Endodermal cell (in vitro differentiated cells): ENCODE measurements around the gene INF2. TPM values are rescaled to one million over a fixed set of nuclear protein-coding genes. Genes with fewer than 3 reads are reported as not detected.

Experiments
- DNase-seq: peaks from one replicate; pipeline ENCODE4 v3.0.0-alpha.2; 2017
- H3K27ac ChIP-seq: 2 replicates; pipeline ENCODE4 v1.5.1; 2013; ENCODE audit warnings: mild to moderate bottlenecking, low read depth, low read length, moderate library complexity
- H3K27me3 ChIP-seq: 2 replicates; pipeline ENCODE4 v1.6.1; 2013; ENCODE audit warnings: mild to moderate bottlenecking, low read length, moderate library complexity; ENCODE audit not compliant: insufficient read depth, control insufficient read depth, poor library complexity, severe bottlenecking
- H3K36me3 ChIP-seq: 2 replicates; pipeline ENCODE4 v1.7.0; 2013; ENCODE audit warnings: mild to moderate bottlenecking, low read length, moderate library complexity; ENCODE audit not compliant: control insufficient read depth, insufficient read depth
- H3K4me1 ChIP-seq: one replicate; pipeline ENCODE4 v1.7.0; 2013; ENCODE audit warnings: low read length; ENCODE audit not compliant: control insufficient read depth, insufficient read depth
- H3K4me3 ChIP-seq: 2 replicates; pipeline ENCODE4 v1.5.1; 2013; ENCODE audit warnings: mild to moderate bottlenecking, low read length, moderate library complexity
- H3K9ac ChIP-seq: 2 replicates; pipeline ENCODE4 v1.6.1; 2013; ENCODE audit warnings: mild to moderate bottlenecking, low read length, moderate library complexity; ENCODE audit not compliant: poor library complexity, severe bottlenecking; ENCODE audit errors: extremely low read depth
- H3K9me3 ChIP-seq: 2 replicates; pipeline ENCODE4 v1.6.1; 2013; ENCODE audit warnings: mild to moderate bottlenecking, low read length, moderate library complexity; ENCODE audit not compliant: control insufficient read depth
- H3K27ac Mint-ChIP-seq: 2 replicates; pipeline ENCODE4 v1.8.0; 2020; ENCODE audit warnings: mixed read lengths
- H3K27me3 Mint-ChIP-seq: 2 replicates; pipeline ENCODE4 v1.8.0; 2021; ENCODE audit warnings: mild to moderate bottlenecking, mixed read lengths; ENCODE audit not compliant: insufficient read depth
- H3K36me3 Mint-ChIP-seq: 2 replicates; pipeline ENCODE4 v1.8.0; 2020; ENCODE audit warnings: low read depth, mixed read lengths
- H3K4me1 Mint-ChIP-seq: 2 replicates; pipeline ENCODE4 v1.8.0; 2020; ENCODE audit warnings: mixed read lengths
- H3K4me3 Mint-ChIP-seq: 2 replicates; pipeline ENCODE4 v1.8.0; 2020; ENCODE audit warnings: mild to moderate bottlenecking, moderate library complexity, mixed read lengths
- H3K9me3 Mint-ChIP-seq: 2 replicates; pipeline ENCODE4 v1.8.0; 2020; ENCODE audit warnings: mild to moderate bottlenecking, mixed read lengths
- WGBS, 2 experiments: methylation state at CpG; one replicate each; pipeline versions ENCODE4 v1.1.5 to v1.1.7; 2013; ENCODE audit warnings: missing lambda C conversion rate in 2 of 2, mixed read lengths in 1 of 2; ENCODE audit not compliant: insufficient coverage in 1 of 2, insufficient read length in 1 of 2; 5-methylcytosine and 5-hydroxymethylcytosine counted together
- total RNA-seq, 2 donors: library from RNA; stranded (reverse); fragmentation: NEBNext Ultra II Directional in 1 of 2; extraction: Animal tissue kit (Norgen Biotek cat#: 25700) in 1 of 2; gene quantifications; 2 replicates in 1 of 2; 3 replicates in 1 of 2; pipeline ENCODE4 v1.2.1, GENCODE V29; 2021
- TF ChIP-seq, protein P1 (sequence below): fragments of 200-600 bp; sonication (generic); conservative IDR thresholded peaks from 2 replicates; pipeline ENCODE4 v1.5.0; 2021; ENCODE audit warnings: antibody characterized with exemption, mild to moderate bottlenecking

Gene INF2
- total RNA-seq, 2 donors from 2014 or later = 99.7 to 114 TPM

DNA sequence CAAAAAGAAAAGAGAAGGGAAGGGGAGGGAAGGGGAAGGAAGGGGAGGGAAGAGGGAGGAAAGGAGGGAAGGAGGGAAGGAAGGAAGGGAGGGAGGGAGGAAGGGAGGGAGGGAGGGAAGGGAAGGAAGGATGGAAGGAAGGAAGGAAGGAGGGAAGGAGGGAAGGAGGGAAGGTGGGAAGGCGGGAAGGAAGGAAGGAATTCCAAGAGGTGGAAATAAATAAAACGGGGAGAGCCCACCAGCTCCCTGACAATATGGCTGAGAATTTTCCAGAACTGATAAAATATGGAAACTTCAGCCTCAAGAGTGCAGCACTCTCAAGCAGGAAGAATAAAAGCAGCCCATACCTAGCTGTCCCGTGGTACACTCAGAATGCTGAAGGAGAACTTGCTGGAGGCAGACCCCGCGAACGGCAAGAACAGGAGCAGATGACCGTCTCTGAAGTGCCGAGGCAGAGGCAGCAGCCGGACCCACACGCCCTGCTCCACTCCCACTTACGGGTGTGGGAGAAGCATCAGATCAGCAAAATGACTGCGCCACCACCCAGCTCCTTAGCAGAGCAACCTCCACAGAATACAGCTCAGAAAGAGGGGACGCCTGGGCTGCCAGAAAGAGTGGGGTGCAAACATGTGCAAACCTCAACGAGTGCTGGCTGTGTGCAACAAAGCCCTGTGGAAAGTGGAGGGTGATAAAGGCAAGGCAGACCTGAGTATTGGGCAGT, 34.1 kb upstream of the INF2 start:
- Mint-ChIP-seq H3K4me1 (no peaks in the 10 kb centered on the region), H3K27ac (no peak overlapping the region), H3K36me3 (peaks cover 6% of the 10 kb centered on the region), H3K9me3 (peaks cover 35% of the 10 kb centered on the region), H3K27me3 (peaks cover 42% of the 10 kb centered on the region), H3K4me3 (no peak overlapping the region)
- DNase-seq = no peak
- TF ChIP-seq, protein P1, sequence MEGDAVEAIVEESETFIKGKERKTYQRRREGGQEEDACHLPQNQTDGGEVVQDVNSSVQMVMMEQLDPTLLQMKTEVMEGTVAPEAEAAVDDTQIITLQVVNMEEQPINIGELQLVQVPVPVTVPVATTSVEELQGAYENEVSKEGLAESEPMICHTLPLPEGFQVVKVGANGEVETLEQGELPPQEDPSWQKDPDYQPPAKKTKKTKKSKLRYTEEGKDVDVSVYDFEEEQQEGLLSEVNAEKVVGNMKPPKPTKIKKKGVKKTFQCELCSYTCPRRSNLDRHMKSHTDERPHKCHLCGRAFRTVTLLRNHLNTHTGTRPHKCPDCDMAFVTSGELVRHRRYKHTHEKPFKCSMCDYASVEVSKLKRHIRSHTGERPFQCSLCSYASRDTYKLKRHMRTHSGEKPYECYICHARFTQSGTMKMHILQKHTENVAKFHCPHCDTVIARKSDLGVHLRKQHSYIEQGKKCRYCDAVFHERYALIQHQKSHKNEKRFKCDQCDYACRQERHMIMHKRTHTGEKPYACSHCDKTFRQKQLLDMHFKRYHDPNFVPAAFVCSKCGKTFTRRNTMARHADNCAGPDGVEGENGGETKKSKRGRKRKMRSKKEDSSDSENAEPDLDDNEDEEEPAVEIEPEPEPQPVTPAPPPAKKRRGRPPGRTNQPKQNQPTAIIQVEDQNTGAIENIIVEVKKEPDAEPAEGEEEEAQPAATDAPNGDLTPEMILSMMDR = no peak
- H3K9ac ChIP-seq = no peak overlapping the region
- H3K4me1 ChIP-seq = no peaks in the 10 kb centered on the region
- H3K27me3 ChIP-seq = no peaks in the 10 kb centered on the region
- 91 to 94% methylated on average over 13 to 14 of the region's 14 CpGs for WGBS, 2 experiments
- H3K36me3 ChIP-seq = no peaks in the 10 kb centered on the region
- H3K27ac ChIP-seq = no peak overlapping the region
- H3K4me3 ChIP-seq = no peak overlapping the region
- peaks cover 8% of the 10 kb centered on the region for H3K9me3 ChIP-seq

DNA sequence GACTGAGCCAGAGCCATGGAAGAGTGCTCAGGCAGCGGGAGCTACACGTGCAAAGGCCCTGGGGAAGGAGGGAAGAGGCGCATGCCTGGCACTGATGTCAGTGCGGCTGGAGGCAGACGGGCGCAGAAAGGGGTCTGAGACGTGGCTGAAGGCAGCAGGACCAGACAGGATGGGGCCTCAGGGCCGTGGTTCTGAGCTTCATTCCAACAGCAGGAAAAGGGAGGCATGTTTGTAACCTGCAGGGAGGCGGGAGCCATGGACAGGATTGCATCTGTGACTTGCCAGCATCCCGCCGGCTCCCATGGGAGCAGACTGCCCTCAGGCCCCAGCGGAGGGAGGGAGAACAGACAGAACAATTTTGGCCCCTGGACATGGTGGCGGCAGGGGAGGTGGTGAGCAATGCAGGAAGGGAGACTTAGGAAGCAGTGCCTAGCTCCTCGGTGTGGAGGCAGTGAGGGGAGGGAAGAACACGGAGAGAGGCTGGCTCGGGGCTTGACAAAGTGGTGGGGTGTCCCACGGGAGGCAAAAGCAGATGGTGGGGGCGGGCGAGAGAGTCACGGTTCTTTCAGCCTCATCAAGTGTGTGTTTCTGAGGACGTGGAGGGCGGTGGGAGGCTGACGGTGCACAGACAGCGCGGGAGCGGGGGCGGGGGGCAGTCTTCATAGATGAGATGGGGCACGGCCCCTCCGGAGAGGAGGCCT, 33.3 kb upstream of the INF2 start:
- Mint-ChIP-seq H3K36me3 (peaks cover 6% of the 10 kb centered on the region), H3K4me1 (no peaks in the 10 kb centered on the region), H3K9me3 (peaks cover 36% of the 10 kb centered on the region), H3K27ac (no peak overlapping the region), H3K4me3 (no peak overlapping the region), H3K27me3 (peaks cover 43% of the 10 kb centered on the region)
- 86 to 87% methylated on average over 10 to 29 of the region's 29 CpGs for WGBS, 2 experiments
- no peak overlapping the region for H3K4me3 ChIP-seq
- TF ChIP-seq, protein P1 = no peak
- H3K27me3 ChIP-seq = no peaks in the 10 kb centered on the region
- H3K9ac ChIP-seq = no peak overlapping the region
- DNase-seq = peak; percentile 39
- H3K4me1 ChIP-seq = no peaks in the 10 kb centered on the region
- H3K36me3 ChIP-seq = no peaks in the 10 kb centered on the region
- no peak overlapping the region for H3K27ac ChIP-seq
- H3K9me3 ChIP-seq = peaks cover 11% of the 10 kb centered on the region

DNA sequence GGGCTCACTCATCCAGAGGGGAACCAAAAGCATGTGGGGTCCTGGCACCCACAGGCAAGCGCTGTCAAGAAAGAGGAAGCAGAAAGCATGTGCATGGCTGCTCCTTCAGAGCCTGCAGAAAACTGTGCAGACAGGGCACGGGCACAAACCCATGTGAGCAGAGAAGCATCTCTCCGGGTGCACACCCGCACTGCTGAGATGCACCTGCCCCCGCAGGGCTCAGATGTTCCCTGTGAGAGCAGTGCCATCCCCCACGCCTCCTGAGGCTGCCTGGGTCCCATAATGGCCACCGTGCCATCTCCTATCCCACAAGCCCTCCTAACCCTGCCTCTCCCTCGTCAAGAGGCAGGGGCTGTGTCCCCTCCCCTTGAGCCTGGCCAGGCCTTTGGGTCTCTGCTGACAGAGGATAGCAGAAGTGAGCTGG, 32.3 kb upstream of the INF2 start:
- H3K36me3 ChIP-seq = no peaks in the 10 kb centered on the region
- 89 to 91% methylated on average over 5 to 8 of the region's 8 CpGs for WGBS, 2 experiments
- no peaks in the 10 kb centered on the region for H3K4me1 ChIP-seq
- Mint-ChIP-seq H3K4me1 (no peaks in the 10 kb centered on the region), H3K27ac (no peak overlapping the region), H3K9me3 (peaks cover 40% of the 10 kb centered on the region), H3K36me3 (peaks cover 6% of the 10 kb centered on the region), H3K27me3 (peaks cover 39% of the 10 kb centered on the region), H3K4me3 (no peak overlapping the region)
- DNase-seq = peak; percentile 44
- H3K27me3 ChIP-seq = no peaks in the 10 kb centered on the region
- TF ChIP-seq, protein P1 = no peak
- no peak overlapping the region for H3K27ac ChIP-seq
- peaks cover 14% of the 10 kb centered on the region for H3K9me3 ChIP-seq
- H3K4me3 ChIP-seq = no peak overlapping the region
- no peak overlapping the region for H3K9ac ChIP-seq
